Measurements from ENCODE around the gene NAPSA.

DNA sequence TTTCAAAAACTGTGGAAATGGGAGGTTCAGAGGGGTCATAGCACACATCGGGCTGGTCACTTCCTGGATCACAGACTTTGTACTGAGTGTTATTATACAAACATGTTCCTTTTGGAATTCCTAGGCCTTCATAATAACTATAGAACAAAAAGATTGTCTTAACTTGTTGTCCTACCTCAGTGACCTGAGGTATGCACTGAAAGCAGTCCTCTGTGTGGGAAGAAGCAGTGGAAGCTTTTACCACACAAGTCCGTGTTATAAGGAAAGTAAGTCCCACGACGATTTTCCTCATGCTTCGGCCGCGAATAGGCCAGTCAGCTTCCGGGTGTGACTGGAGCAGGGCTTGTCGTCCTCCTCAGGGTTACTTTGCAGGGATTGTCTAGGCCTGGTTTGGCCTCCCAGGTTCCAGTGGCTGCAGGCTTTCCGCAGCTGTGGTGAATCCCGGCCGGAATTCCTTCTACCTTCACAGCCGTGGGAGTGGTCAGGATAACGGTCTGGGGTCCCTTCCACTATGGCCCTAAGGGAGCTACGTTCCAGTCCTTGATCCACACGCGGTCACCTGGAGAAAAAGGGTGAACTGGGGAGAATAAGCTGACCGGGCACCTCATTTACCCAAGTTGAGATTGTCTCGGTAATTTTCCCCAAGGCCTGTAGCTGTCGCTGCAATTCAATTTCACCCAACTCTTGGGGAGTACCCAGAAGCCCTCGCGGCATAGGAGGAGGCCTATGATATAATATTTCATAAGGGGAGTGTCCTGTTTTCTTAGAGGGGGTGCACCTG is 16.0 kb downstream of the NAPSA start:
- no peak for TF ChIP-seq POLR2A (IDR thresholded peaks at IDR 0.05)
- TF ChIP-seq, protein P1, sequence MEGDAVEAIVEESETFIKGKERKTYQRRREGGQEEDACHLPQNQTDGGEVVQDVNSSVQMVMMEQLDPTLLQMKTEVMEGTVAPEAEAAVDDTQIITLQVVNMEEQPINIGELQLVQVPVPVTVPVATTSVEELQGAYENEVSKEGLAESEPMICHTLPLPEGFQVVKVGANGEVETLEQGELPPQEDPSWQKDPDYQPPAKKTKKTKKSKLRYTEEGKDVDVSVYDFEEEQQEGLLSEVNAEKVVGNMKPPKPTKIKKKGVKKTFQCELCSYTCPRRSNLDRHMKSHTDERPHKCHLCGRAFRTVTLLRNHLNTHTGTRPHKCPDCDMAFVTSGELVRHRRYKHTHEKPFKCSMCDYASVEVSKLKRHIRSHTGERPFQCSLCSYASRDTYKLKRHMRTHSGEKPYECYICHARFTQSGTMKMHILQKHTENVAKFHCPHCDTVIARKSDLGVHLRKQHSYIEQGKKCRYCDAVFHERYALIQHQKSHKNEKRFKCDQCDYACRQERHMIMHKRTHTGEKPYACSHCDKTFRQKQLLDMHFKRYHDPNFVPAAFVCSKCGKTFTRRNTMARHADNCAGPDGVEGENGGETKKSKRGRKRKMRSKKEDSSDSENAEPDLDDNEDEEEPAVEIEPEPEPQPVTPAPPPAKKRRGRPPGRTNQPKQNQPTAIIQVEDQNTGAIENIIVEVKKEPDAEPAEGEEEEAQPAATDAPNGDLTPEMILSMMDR (IDR thresholded peaks at IDR 0.05) = no peak
